Kasumi-1 (cell line): Measurements from ENCODE around the gene CFAP251.

ENCODE experiments used
- DNase-seq, 2 experiments: peaks; one replicate each; lab custom pipeline; 2025; lab: John Stamatoyannopoulos, UW

The CFAP251 gene

GRCh38 chr12:121943926-121944325, 25.5 kb downstream of the CFAP251 start:
- DNase-seq: no peak

GRCh38 chr12:121946313-121947025, 28.1 kb downstream of the CFAP251 start:
- DNase-seq: no peak

- no peak for DNase-seq
These were observed 29.6 kb downstream of the CFAP251 start for GRCh38 chr12:121947981-121948380.

GRCh38 chr12:121949648-121950397, 31.4 kb downstream of the CFAP251 start:
- no peak for DNase-seq

GRCh38 chr12:121953117-121953692, 34.8 kb downstream of the CFAP251 start:
- no peak for DNase-seq

- no peak for DNase-seq
These were observed 35.3 kb downstream of the CFAP251 start for GRCh38 chr12:121953695-121954094.

GRCh38 chr12:121955258-121956237, 37.2 kb downstream of the CFAP251 start:
- no peak for DNase-seq

GRCh38 chr12:121957861-121958515, 39.6 kb downstream of the CFAP251 start:
- no peak for DNase-seq

- no peak for DNase-seq
These were observed 40.3 kb downstream of the CFAP251 start for GRCh38 chr12:121958541-121959240.

GRCh38 chr12:121960541-121960940, 42.1 kb downstream of the CFAP251 start:
- DNase-seq: no peak

GRCh38 chr12:121961195-121961879, 42.9 kb downstream of the CFAP251 start:
- DNase-seq: no peak

GRCh38 chr12:121963341-121964018, 45.1 kb downstream of the CFAP251 start:
- DNase-seq: no peak

GRCh38 chr12:121964813-121965643, 46.6 kb downstream of the CFAP251 start:
- no peak for DNase-seq

- no peak for DNase-seq
These were observed 48.6 kb downstream of the CFAP251 start for GRCh38 chr12:121966959-121967358.

GRCh38 chr12:121968876-121969275, 50.5 kb downstream of the CFAP251 start:
- DNase-seq: peak; percentile 69 to 71

- DNase-seq: no peak
These were observed 51.3 kb downstream of the CFAP251 start for GRCh38 chr12:121969726-121970125.

- DNase-seq: no peak
These were observed 52.3 kb downstream of the CFAP251 start for GRCh38 chr12:121970581-121971300.
